Measurements from ENCODE around the gene LMX1B. TPM values are rescaled to one million over a fixed set of nuclear protein-coding genes. Genes with fewer than 3 reads are reported as not detected.

LMX1B gene
- polyA plus RNA-seq, 1 donor (not counting 4 experiments of a cell fraction or from before 2014, with no cell fraction given), result 0.24 TPM

GRCh38 chr9:126743041-126743440 lies 129.3 kb downstream of the LMX1B start:
- no peak overlapping the region for H3K4me3 ChIP-seq (ENCODE audit: control insufficient read depth in 2 of 3, extremely low read depth in 1 of 3, insufficient read depth in 2 of 3, low read depth in 1 of 3, low read length in 3 of 3)
- H3K4me2 ChIP-seq (ENCODE audit: control insufficient read depth, extremely low read depth, insufficient read depth, low read depth, low read length), result no peak overlapping the region
- H3K9me1 ChIP-seq (ENCODE audit: control insufficient read depth, extremely low read depth, insufficient read depth, low read length), result no peaks in the 10 kb centered on the region
- no peaks in the 10 kb centered on the region for H3K36me3 ChIP-seq (ENCODE audit: control insufficient read depth in 2 of 2, extremely low read depth in 1 of 2, insufficient read depth in 2 of 2, low read length in 2 of 2)
- H3K27me3 ChIP-seq (ENCODE audit: control insufficient read depth, extremely low read depth, insufficient read depth, low read length), result peaks cover 17% of the 10 kb centered on the region
- dilution Hi-C loops (cut with MboI; ENCODE audit: extremely low pct_ligation_motif_present, low sequenced_read_pairs), result no loop called here
- no peak for DNase-seq (ENCODE audit: low read depth, low spot score)
- FAIRE-seq, result no peak
- no peak overlapping the region for H2AFZ ChIP-seq (ENCODE audit: control insufficient read depth, low read length)
- H3K27ac ChIP-seq (ENCODE audit: control insufficient read depth, insufficient read depth, low read length), result no peak overlapping the region
- no peak overlapping the region for H3K9ac ChIP-seq (ENCODE audit: control insufficient read depth, extremely low read depth, insufficient read depth, low read length)
- no peaks in the 10 kb centered on the region for H3K79me2 ChIP-seq (ENCODE audit: control insufficient read depth, insufficient read depth, low read length)
- no peaks in the 10 kb centered on the region for H4K20me1 ChIP-seq (ENCODE audit: control insufficient read depth, extremely low read depth, insufficient read depth, low read length)
- H3K9me3 ChIP-seq (ENCODE audit: control insufficient read depth, low read depth, low read length), result no peaks in the 10 kb centered on the region
- TF ChIP-seq EZH2 (IDR thresholded peaks at IDR 0.05; ENCODE audit: low read length) (no peak), CTCF (optimal IDR thresholded peaks at IDR 0.05 in 1 of 3, IDR thresholded peaks at IDR 0.05 in 1 of 3, conservative IDR thresholded peaks at IDR 0.05 in 1 of 3; ENCODE audit: extremely low read depth in 1 of 3, insufficient read depth in 2 of 3, low read length in 3 of 3) (no peak)
- H3K4me1 ChIP-seq (ENCODE audit: control insufficient read depth, extremely low read depth, insufficient read depth, low read length), result no peaks in the 10 kb centered on the region

DNA sequence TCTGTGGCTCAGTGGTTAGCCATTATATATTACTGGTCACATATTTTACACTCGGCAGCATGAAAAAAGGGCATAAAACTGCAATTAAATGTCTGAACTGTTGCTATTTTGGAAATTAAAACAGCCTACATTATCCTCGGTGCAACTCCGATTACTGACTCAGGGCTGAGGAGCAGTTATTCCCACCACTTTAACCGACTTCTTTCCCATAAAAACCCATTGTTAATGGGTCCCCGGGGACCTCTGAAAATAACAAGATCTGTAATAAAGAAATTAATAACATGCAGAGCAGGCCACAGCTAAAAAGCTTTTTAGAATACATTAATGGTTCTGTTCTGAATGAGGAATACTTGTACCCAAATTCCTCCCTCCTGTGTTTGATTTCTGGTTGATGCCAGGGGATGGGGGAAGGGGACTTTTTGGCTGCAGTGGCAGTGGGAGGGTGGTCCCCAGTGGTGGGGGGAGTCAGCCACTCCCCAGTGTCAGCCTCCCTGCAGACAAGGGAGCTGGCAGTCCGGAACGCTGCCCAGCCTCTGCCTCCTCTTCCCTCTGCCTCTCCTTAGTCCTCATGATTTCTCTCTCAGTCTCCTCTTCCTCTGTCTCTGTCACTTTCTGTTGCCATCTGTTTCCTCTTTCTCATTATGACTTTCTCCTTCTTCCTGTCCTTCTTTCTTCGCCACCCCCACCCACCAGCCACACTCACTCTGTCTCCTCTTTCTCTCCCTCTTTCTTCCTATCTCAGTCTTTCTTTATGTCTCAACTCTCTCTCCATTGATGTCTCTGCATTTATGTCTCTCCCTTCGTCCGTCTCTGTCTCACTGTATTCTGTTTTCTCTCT lies 132.1 kb downstream of the LMX1B start:
- Histone ChIP-seq H3K36me3 (ENCODE audit: control insufficient read depth in 2 of 2, extremely low read depth in 1 of 2, insufficient read depth in 2 of 2, low read length in 2 of 2) (no peaks in the 10 kb centered on the region), H3K9ac (ENCODE audit: control insufficient read depth, extremely low read depth, insufficient read depth, low read length) (no peak overlapping the region), H3K9me1 (ENCODE audit: control insufficient read depth, extremely low read depth, insufficient read depth, low read length) (no peaks in the 10 kb centered on the region), H3K27ac (ENCODE audit: control insufficient read depth, insufficient read depth, low read length) (no peak overlapping the region), H4K20me1 (ENCODE audit: control insufficient read depth, extremely low read depth, insufficient read depth, low read length) (no peaks in the 10 kb centered on the region), H3K27me3 (ENCODE audit: control insufficient read depth, extremely low read depth, insufficient read depth, low read length) (peaks cover 7% of the 10 kb centered on the region), H2AFZ (ENCODE audit: control insufficient read depth, low read length) (no peak overlapping the region), H3K9me3 (ENCODE audit: control insufficient read depth, low read depth, low read length) (no peaks in the 10 kb centered on the region), H3K4me1 (ENCODE audit: control insufficient read depth, extremely low read depth, insufficient read depth, low read length) (no peaks in the 10 kb centered on the region), H3K4me2 (ENCODE audit: control insufficient read depth, extremely low read depth, insufficient read depth, low read depth, low read length) (no peak overlapping the region), H3K79me2 (ENCODE audit: control insufficient read depth, insufficient read depth, low read length) (no peaks in the 10 kb centered on the region), H3K4me3 (ENCODE audit: control insufficient read depth in 2 of 3, extremely low read depth in 1 of 3, insufficient read depth in 2 of 3, low read depth in 1 of 3, low read length in 3 of 3) (no peak overlapping the region)
- FAIRE-seq (no peak), DNase-seq (ENCODE audit: low read depth, low spot score) (no peak)
- dilution Hi-C loops (cut with MboI; ENCODE audit: extremely low pct_ligation_motif_present, low sequenced_read_pairs), result no loop called here
- TF ChIP-seq CTCF (optimal IDR thresholded peaks at IDR 0.05 in 1 of 3, IDR thresholded peaks at IDR 0.05 in 1 of 3, conservative IDR thresholded peaks at IDR 0.05 in 1 of 3; ENCODE audit: extremely low read depth in 1 of 3, insufficient read depth in 2 of 3, low read length in 3 of 3) (no peak), EZH2 (IDR thresholded peaks at IDR 0.05; ENCODE audit: low read length) (no peak)

Other genes starting within 250 kb of the LMX1B start
- 10.2 to 24.3 TPM (median 15.2 TPM) in 3 replicates for gene ZBTB43, start 191.1 kb downstream of the LMX1B start, polyA plus RNA-seq
- gene ZBTB34, start 246.7 kb downstream of the LMX1B start, polyA plus RNA-seq, result 4.2 to 6.4 TPM (median 5.9 TPM) in 3 replicates